Tibial nerve (tissue), 4 donors: ENCODE data around the gene SSR3. TPM values are rescaled to one million over a fixed set of nuclear protein-coding genes. Genes with fewer than 3 reads are reported as not detected.
A peak's percentile ranks its signal among the peaks of the same experiment; 100 is the strongest.

Source experiments
- DNase-seq, 2 donors: peaks; one replicate each; pipeline ENCODE4 v3.0.0-alpha.2; 2019; ENCODE audit warnings: low spot score in 2 of 2
- H3K27ac ChIP-seq, 4 donors: fragments of 200-600 bp; sonication (generic) in 3 of 4; one replicate each; pipeline ENCODE4 v1.5.1; 2017 to 2019; ENCODE audit warnings: mild to moderate bottlenecking in 1 of 4
- H3K27me3 ChIP-seq, 2 donors: fragments of 200-600 bp; sonication (generic) in 1 of 2; one replicate each; pipeline versions ENCODE4 v1.5.1 to v1.6.0; 2017 to 2019
- H3K36me3 ChIP-seq, 3 donors: fragments of 200-600 bp; sonication (generic); one replicate each; pipeline ENCODE4 v1.5.1; 2018 to 2019
- H3K4me1 ChIP-seq, 4 donors: fragments of 200-600 bp; sonication (generic) in 3 of 4; one replicate each; pipeline ENCODE4 v1.5.1; 2017 to 2019
- H3K4me3 ChIP-seq, 4 donors: fragments of 200-600 bp; sonication (generic) in 3 of 4; one replicate each; pipeline ENCODE4 v1.5.1; 2017 to 2019; ENCODE audit warnings: mild to moderate bottlenecking in 1 of 4, moderate library complexity in 1 of 4
- H3K9me3 ChIP-seq, 4 donors: fragments of 200-600 bp; sonication (generic) in 3 of 4; one replicate each; pipeline ENCODE4 v1.5.1; 2017 to 2019
- EP300 ChIP-seq, 2 donors: sonication (generic); formaldehyde crosslinking; IDR thresholded peaks; one replicate each; pipeline ENCODE4 v1.6.1; 2017; ENCODE audit warnings: antibody characterized with exemption in 2 of 2, mild to moderate bottlenecking in 1 of 2
- POLR2A ChIP-seq, 2 donors: fragments of 450-650 bp; IDR thresholded peaks; one replicate each; pipeline ENCODE4 v1.6.1; 2017; ENCODE audit warnings: antibody characterized with exemption in 2 of 2, mild to moderate bottlenecking in 2 of 2, moderate library complexity in 2 of 2
- WGBS, 2 donors: methylation state at CpG; one replicate each; pipeline ENCODE4 v1.1.5; 2018; 5-methylcytosine and 5-hydroxymethylcytosine counted together
- total RNA-seq, 4 donors: library from RNA; depleted of rRNA; stranded (reverse); fragments of >200 nt; gene quantifications; one replicate each; pipeline ENCODE4 v1.1.0, GENCODE V29; 2016
- TF ChIP-seq, protein P1 (sequence below), 5 experiments: fragments of 200-600 bp in 3 of 5; fragments of 450-650 bp in 2 of 5; sonication (generic) in 3 of 5; IDR thresholded peaks; one replicate each; pipeline ENCODE4 v1.5.1; 2016 to 2019; ENCODE audit warnings: antibody characterized with exemption in 5 of 5, mild to moderate bottlenecking in 3 of 5, moderate library complexity in 2 of 5

Gene SSR3
- total RNA-seq, 4 donors from 2014 or later, result 73.2 to 88.5 (median 79.0) TPM

DNA sequence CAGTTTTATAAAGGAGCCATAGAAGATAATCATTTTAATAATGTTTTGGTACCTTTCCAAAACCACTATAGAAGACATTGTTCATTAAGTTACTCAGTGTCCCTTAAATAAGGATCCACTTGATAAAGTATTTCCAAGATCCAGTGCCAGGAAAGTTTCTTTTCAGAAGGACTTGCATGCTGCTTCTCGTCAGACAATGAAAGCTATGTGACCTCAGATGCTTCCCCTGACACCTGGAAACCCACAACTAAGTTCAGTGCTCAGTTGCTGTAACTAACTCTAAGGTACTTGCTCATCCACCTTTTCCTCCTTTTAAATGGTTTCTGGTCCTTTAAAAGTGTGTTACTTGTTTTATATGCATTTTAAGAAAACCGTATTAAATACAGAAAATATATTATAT, 7.3 kb downstream of the SSR3 start:
- no peaks in the 10 kb centered on the region for H3K27me3 ChIP-seq
- H3K27ac ChIP-seq, result peak overlapping the region in 2 of 4 donors; percentile 34 to 81
- TF ChIP-seq, protein P1, sequence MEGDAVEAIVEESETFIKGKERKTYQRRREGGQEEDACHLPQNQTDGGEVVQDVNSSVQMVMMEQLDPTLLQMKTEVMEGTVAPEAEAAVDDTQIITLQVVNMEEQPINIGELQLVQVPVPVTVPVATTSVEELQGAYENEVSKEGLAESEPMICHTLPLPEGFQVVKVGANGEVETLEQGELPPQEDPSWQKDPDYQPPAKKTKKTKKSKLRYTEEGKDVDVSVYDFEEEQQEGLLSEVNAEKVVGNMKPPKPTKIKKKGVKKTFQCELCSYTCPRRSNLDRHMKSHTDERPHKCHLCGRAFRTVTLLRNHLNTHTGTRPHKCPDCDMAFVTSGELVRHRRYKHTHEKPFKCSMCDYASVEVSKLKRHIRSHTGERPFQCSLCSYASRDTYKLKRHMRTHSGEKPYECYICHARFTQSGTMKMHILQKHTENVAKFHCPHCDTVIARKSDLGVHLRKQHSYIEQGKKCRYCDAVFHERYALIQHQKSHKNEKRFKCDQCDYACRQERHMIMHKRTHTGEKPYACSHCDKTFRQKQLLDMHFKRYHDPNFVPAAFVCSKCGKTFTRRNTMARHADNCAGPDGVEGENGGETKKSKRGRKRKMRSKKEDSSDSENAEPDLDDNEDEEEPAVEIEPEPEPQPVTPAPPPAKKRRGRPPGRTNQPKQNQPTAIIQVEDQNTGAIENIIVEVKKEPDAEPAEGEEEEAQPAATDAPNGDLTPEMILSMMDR (IDR thresholded peaks at IDR 0.05), result no peak
- no peak for TF ChIP-seq EP300 (IDR thresholded peaks at IDR 0.05)
- no peak for TF ChIP-seq POLR2A (IDR thresholded peaks at IDR 0.05)
- H3K4me3 ChIP-seq, result no peak overlapping the region
- 21 to 34% methylated on average over 2 of the region's 2 CpGs for WGBS, 2 donors
- peaks cover 0 to 54% (median 0%) of the 10 kb centered on the region in 3 donors for H3K36me3 ChIP-seq
- H3K4me1 ChIP-seq, result peaks cover 2 to 98% (median 27%) of the 10 kb centered on the region in 4 donors
- no peak for DNase-seq
- no peaks in the 10 kb centered on the region for H3K9me3 ChIP-seq

DNA sequence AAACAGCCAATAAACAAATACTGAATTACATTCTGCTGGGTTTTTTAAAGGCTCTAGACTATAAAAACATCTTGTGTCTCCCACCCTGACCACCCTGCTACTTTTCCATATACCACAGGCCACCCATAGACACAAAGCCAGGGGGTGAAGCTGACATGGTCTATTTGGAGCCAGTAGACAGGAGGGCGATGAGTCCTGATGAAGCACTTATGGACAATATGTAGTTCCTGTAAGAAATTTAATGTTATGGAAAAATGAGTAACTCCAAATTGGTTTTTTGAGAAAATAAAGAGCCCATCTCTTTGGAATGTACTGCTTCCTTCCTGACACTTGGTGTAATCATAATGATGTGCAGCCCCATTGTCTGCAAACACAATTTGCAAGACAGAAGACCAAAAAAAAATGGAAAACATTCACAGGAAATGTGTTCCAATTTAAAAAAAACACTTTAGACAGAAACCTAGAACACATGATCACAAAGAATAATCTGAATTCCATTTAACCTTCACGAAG, 11.8 kb downstream of the SSR3 start:
- H3K36me3 ChIP-seq, result peaks cover 0 to 37% (median 0%) of the 10 kb centered on the region in 3 donors

DNA sequence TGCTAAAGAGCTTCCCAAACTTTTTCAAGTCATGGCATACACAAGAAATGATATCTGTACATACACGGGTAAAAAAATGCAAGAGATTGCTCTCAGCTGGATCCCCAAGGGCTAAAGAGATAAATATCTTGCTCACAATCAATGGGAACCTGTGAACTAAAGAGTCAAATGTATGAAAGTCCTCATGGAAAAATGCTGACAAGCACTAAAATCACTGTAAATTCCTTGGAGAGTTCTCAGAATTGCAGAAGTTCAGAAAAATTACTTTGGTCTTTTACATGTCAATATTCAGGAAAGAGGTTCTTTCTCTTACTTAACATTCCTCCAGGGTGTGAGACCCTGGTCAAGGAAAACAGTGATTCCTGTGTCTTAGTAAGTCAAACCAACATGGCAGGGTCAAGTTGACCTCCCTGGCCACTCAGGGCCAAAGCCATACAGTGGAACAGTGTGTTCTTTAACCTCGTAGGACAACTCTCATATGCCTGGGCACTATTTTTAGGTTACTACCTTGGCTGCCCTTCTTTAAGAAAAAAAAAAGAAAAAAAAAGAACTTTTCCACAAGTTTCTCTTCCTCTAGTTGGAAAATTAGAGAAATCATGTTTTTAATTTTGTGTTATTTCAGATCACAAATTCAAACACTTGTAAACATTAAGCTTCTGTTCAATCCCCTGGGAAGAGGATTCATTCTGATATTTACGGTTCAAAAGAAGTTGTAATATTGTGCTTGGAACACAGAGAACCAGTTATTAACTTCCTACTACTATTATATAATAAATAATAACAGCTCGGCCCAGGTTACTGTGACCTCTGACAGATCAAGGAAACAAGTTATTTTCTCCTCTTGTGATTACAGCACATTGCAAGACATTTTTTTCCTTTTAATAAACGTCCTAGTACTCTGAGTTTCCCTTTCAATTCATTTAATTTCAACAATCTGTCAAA, 12.5 kb downstream of the SSR3 start:
- WGBS, 2 donors, result 15 to 20% methylated on average over 5 of the region's 5 CpGs
- Histone ChIP-seq H3K27me3 (no peaks in the 10 kb centered on the region), H3K4me3 (no peak overlapping the region), H3K4me1 (peaks cover 0 to 66% (median 23%) of the 10 kb centered on the region in 4 donors), H3K9me3 (no peaks in the 10 kb centered on the region), H3K27ac (peak overlapping the region; percentile 24 to 81 (median 59)), H3K36me3 (peaks cover 0 to 35% (median 0%) of the 10 kb centered on the region in 3 donors)
- TF ChIP-seq POLR2A (IDR thresholded peaks at IDR 0.05), result no peak
- TF ChIP-seq EP300 (IDR thresholded peaks at IDR 0.05), result peak; percentile 36 to 88
- DNase-seq, result peak; percentile 32 to 44

More for the DNA sequence above, 11.8 kb downstream of the SSR3 start:
- Histone ChIP-seq H3K27me3 (no peaks in the 10 kb centered on the region), H3K27ac (peak overlapping the region; percentile 0 to 81 (median 52)), H3K4me3 (no peak overlapping the region), H3K9me3 (no peaks in the 10 kb centered on the region), H3K4me1 (peaks cover 0 to 73% (median 27%) of the 10 kb centered on the region in 4 donors)
- 51 to 58% methylated on average over 2 of the region's 2 CpGs for WGBS, 2 donors
- DNase-seq, result no peak
- TF ChIP-seq, protein P1 (IDR thresholded peaks at IDR 0.05), result no peak
- TF ChIP-seq EP300 (IDR thresholded peaks at IDR 0.05) (no peak), POLR2A (IDR thresholded peaks at IDR 0.05) (no peak)

DNA sequence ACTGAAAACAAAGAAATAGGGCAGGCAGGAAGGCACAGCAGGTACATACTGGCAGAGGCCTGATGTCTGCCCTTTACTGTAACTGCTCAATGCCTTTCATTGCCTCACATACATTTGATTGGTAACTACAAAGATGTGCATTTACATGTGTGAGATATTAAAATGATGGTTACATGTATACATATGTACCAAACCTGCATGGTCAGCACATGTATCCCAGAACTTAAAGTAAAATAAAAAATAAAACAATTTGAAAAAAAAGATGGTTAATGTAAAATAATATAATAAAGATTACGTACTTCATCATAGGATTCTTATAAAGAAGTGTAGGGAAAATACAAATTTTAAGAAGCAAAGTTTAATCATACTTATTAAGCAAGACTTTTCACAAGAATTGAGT, 15.1 kb downstream of the SSR3 start:
- H3K27me3 ChIP-seq, result no peaks in the 10 kb centered on the region
- no peak overlapping the region for H3K4me3 ChIP-seq
- TF ChIP-seq, protein P1 (IDR thresholded peaks at IDR 0.05), result no peak
- TF ChIP-seq POLR2A (IDR thresholded peaks at IDR 0.05) (no peak), EP300 (IDR thresholded peaks at IDR 0.05) (no peak)
- peaks cover 0 to 54% (median 28%) of the 10 kb centered on the region in 4 donors for H3K4me1 ChIP-seq
- H3K27ac ChIP-seq, result peak overlapping the region in 1 of 4 donors; percentile 15
- no peak for DNase-seq
- WGBS, 2 donors, result 95 to 98% methylated on average over 1 of the region's 1 CpG
- H3K36me3 ChIP-seq, result peaks cover 0 to 21% (median 0%) of the 10 kb centered on the region in 3 donors
- H3K9me3 ChIP-seq, result no peaks in the 10 kb centered on the region

DNA sequence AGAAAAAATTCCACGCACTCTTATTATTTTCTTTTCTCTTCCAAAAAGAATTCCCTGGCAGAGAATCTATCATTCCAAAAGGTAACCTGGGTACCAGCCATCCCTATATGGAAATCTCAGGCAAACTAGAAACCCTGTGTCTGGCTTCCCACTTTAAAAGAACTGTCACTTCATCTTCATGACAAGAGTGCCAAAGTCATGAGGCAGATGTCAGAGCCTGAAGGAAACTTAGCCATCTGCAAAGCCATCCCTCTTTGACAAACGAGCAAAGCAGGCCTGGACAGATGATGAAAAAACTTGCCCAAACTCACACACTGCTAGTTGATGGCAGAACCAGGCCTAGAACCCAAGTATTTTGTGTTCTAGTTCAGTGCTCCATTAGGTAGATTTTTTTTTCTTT, 15.9 kb downstream of the SSR3 start:
- 68 to 79% methylated on average over 2 of the region's 2 CpGs for WGBS, 2 donors
- Histone ChIP-seq H3K27ac (peak overlapping the region in 1 of 4 donors; percentile 15), H3K9me3 (no peaks in the 10 kb centered on the region), H3K4me1 (peaks cover 0 to 55% (median 26%) of the 10 kb centered on the region in 4 donors), H3K27me3 (no peaks in the 10 kb centered on the region), H3K4me3 (no peak overlapping the region), H3K36me3 (peaks cover 0 to 18% (median 0%) of the 10 kb centered on the region in 3 donors)
- TF ChIP-seq POLR2A (IDR thresholded peaks at IDR 0.05) (no peak), EP300 (IDR thresholded peaks at IDR 0.05) (no peak)
- TF ChIP-seq, protein P1 (IDR thresholded peaks at IDR 0.05), result no peak
- DNase-seq, result no peak
